SU-DHL-6 (cell line): ENCODE measurements around the gene NUMB.

Source experiments
- CTCF ChIP-seq: fragments of 200-600 bp; sonication (generic); IDR thresholded peaks from one replicate; pipeline ENCODE4 v1.5.1; 2017; ENCODE audit warnings: antibody characterized with exemption, mild to moderate bottlenecking, low read length, moderate library complexity; ENCODE audit not compliant: insufficient read depth, poor library complexity, severe bottlenecking
- EZH2phosphoT487 ChIP-seq: fragments of 200-600 bp; sonication (generic), shearing (Covaris generic); conservative IDR thresholded peaks from 2 replicates; pipeline ENCODE4 v1.6.1; 2018; ENCODE audit warnings: mild to moderate bottlenecking, antibody characterized with exemption, low read length, moderate library complexity, mixed read lengths

- TF ChIP-seq CTCF (no peak), EZH2phosphoT487 (no peak)
These were observed 93.8 kb downstream of the NUMB start for GRCh38 chr14:73364559-73364958.
